NCI-H524 treated with DMSO at 0.1 percent for 48 hours (cell line): ENCODE results near the gene BCAR1.
A peak's percentile ranks its signal among the peaks of the same experiment; 100 is the strongest.
"Not testable (repeated sequence)": the region's sequence is repeated elsewhere in the genome, so short reads cannot be mapped to it uniquely, and the experiment has no call there.

ENCODE experiments used
- DNase-seq: peaks from one replicate; lab custom pipeline; 2025; lab: John Stamatoyannopoulos, UW

Gene BCAR1

GRCh38 chr16:75272097-75272551 lies 20.7 kb upstream of the BCAR1 start:
- no peak for DNase-seq

- no peak for DNase-seq
Measured at GRCh38 chr16:75271441-75272096, 20.1 kb upstream of the BCAR1 start.

GRCh38 chr16:75269358-75269757 lies 17.9 kb upstream of the BCAR1 start:
- not testable (repeated sequence) for DNase-seq

GRCh38 chr16:75267631-75268264 lies 16.3 kb upstream of the BCAR1 start:
- DNase-seq = peak; percentile 96

GRCh38 chr16:75266738-75267630 lies 15.6 kb upstream of the BCAR1 start:
- DNase-seq = peak; percentile 51

- DNase-seq = no peak
Measured at GRCh38 chr16:75265911-75266701, 14.7 kb upstream of the BCAR1 start.

GRCh38 chr16:75264999-75265910 lies 13.8 kb upstream of the BCAR1 start:
- no peak for DNase-seq

- peak; percentile 64 for DNase-seq
Measured at GRCh38 chr16:75264457-75264998, 13.1 kb upstream of the BCAR1 start.

- no peak for DNase-seq
Measured at GRCh38 chr16:75263963-75264445, 12.6 kb upstream of the BCAR1 start.

GRCh38 chr16:75263291-75263962 lies 12.0 kb upstream of the BCAR1 start:
- DNase-seq = no peak

- DNase-seq = no peak
Measured at GRCh38 chr16:75262800-75263127, 11.3 kb upstream of the BCAR1 start.

- DNase-seq = no peak
Measured at GRCh38 chr16:75262104-75262799, 10.8 kb upstream of the BCAR1 start.

- no peak for DNase-seq
Measured at GRCh38 chr16:75261590-75262078, 10.2 kb upstream of the BCAR1 start.

- DNase-seq = peak; percentile 44
Measured at GRCh38 chr16:75260851-75261589, 9.6 kb upstream of the BCAR1 start.

GRCh38 chr16:75258807-75259141 lies 7.3 kb upstream of the BCAR1 start:
- DNase-seq = no peak

GRCh38 chr16:75257886-75258806 lies 6.7 kb upstream of the BCAR1 start:
- no peak for DNase-seq

- peak; percentile 25 for DNase-seq
Measured at GRCh38 chr16:75256696-75257343, 5.4 kb upstream of the BCAR1 start.
